NCI-H1092 (cell line): ENCODE results near the gene EXD3.
"Not testable (repeated sequence)": the region's sequence is repeated elsewhere in the genome, so short reads cannot be mapped to it uniquely, and the experiment has no call there.

ENCODE experiments used
- DNase-seq: peaks from one replicate; lab custom pipeline; 2025; lab: John Stamatoyannopoulos, UW

The EXD3 gene

GRCh38 chr9:137339908-137340462, 83.0 kb downstream of the EXD3 start:
- DNase-seq: not testable (repeated sequence)

- no peak for DNase-seq
Measured at GRCh38 chr9:137339045-137339907, 83.7 kb downstream of the EXD3 start.

GRCh38 chr9:137336735-137337134, 86.2 kb downstream of the EXD3 start:
- no peak for DNase-seq

- DNase-seq: no peak
Measured at GRCh38 chr9:137333016-137333671, 89.8 kb downstream of the EXD3 start.

DNA sequence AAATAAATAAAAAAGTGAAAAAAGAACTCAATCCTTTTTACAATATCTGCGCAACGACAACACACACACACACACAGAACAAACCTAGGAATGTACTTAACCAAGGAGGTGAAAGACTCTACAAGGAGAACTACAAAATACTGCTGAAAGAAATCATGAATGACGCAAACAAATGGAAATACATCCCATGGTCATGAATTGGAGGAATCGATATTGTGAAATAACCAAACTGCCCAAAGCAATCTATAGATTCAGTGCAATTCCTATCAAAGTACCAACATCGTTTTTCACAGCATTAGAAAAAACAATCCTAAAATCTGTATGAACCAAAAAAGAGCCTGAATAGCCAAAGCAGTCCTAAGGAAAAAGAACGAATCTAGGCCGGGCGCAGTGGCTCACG, 91.0 kb downstream of the EXD3 start:
- no peak for DNase-seq

- no peak for DNase-seq
Measured at GRCh38 chr9:137330689-137331088, 92.3 kb downstream of the EXD3 start.

- DNase-seq: not testable (repeated sequence)
Measured at GRCh38 chr9:137329590-137329989, 93.4 kb downstream of the EXD3 start.

- not testable (repeated sequence) for DNase-seq
Measured at GRCh38 chr9:137327641-137328550, 95.1 kb downstream of the EXD3 start.

DNA sequence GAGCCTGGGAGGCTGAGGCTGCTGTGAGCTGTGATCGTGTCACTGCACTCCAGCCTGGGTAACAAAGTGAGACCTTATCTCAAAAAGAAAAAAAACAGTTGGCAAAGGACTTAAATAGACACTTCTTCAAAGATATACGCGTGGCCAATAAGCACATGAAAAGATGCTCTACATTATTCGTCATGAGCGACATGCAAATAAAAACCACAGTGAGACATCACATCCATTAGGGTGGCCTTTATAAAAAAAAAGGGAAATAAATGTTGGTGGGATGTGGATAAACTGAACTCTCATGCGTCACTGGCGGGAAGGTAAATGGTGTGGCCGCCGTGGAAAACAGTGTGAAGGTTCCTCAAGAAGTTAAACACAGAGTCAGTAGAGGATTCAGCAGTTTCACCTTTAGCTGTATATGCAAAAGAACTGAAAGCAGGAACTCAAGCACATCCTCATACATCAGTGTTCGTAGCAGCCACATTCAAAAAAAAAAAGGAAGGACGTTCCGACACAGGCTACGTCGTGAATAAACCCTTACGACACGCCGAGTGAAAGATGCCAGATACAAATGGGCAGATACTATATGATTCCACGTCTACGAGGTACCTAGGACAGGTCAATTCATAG, 96.4 kb downstream of the EXD3 start:
- no peak for DNase-seq

DNA sequence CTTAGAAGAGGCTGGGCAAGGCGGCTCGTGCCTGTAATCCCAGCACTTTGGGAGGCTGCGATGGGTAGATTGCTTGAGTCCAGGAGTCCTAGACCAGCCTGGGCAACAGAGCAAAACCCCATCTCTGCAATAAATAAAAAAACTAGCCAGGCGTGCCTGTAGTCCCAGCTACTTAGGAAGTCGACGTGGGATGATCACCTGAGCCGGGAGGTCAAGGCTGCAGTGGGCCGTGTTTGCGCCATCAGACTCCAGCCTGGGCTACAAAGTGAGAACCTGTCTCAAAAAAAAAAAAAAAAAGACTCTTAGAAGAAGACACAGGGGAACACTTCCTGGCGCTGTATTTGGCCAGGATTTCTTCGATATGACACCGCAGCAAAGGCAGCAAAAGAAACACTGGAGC, 97.2 kb downstream of the EXD3 start:
- no peak for DNase-seq

DNA sequence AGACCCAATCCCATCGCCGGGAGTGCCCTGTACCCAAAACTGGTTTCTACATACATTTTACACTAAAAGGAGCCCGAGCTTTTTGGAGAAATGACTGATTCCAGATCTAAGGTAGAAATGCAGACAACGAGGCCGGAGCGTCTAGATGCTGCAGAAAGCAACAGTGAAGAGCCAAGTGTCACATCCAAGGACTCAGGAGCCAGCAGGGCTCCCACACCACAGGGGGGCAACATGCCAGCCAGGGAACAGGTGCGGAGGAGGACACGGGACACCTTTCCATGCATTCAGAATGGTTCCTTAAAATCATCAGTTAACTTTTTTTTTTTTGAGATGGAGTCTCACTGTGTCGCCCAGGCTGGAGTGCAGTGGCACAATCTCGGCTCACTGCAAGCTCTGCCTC, 97.8 kb downstream of the EXD3 start:
- no peak for DNase-seq

GRCh38 chr9:137323531-137324331, 99.2 kb downstream of the EXD3 start:
- no peak for DNase-seq

DNA sequence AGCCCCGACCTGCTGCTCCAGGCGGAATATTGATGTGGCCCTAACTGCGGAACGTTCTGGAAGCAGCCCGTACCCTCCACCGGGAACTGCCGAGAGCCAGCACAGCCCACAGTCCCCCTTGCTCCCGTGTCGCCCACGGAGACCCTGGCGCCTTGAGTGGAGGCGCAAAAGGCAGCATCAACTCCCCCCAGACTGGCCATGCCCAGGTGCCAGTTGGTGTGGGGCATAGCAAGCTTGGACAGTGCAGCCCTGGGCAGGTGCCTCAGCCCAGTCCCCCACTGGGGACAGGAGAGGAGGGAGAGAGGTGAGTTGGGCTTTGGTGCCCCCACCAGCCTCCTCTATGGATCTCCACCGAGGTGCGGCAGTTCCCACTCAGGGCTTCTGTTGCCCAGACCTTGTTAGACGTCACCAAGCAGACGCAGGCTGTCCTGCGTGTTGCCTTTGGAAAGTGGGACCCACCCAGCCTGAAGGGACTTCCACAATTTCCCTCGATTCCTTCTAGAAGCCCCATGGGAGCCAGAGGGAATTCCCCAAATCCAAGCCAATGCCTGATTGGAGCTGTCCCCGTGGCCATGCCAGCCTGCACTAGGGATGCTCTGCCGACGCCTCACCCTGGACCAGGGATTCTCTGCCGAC, 101.1 kb downstream of the EXD3 start:
- DNase-seq: no peak

GRCh38 chr9:137320555-137321384, 102.2 kb downstream of the EXD3 start:
- no peak for DNase-seq

GRCh38 chr9:137319739-137320551, 103.0 kb downstream of the EXD3 start:
- no peak for DNase-seq

GRCh38 chr9:137319011-137319738, 103.8 kb downstream of the EXD3 start:
- DNase-seq: no peak

- no peak for DNase-seq
Measured at GRCh38 chr9:137318602-137319001, 104.4 kb downstream of the EXD3 start.
